GM08714 (cell line): ENCODE data around the gene FNDC3A.

Experiments used
- H3K4me3 ChIP-seq: fragments of 200-500 bp; sonication (Bioruptor generic); 2 replicates; pipeline ENCODE4 v1.5.1; 2014; ENCODE audit warnings: mild to moderate bottlenecking, low read length, inconsistent platforms
- ZNF274 ChIP-seq: IDR thresholded peaks from 2 replicates; pipeline ENCODE4 v1.6.1; 2012; ENCODE audit warnings: mild to moderate bottlenecking, low read depth, low read length

The FNDC3A gene

DNA sequence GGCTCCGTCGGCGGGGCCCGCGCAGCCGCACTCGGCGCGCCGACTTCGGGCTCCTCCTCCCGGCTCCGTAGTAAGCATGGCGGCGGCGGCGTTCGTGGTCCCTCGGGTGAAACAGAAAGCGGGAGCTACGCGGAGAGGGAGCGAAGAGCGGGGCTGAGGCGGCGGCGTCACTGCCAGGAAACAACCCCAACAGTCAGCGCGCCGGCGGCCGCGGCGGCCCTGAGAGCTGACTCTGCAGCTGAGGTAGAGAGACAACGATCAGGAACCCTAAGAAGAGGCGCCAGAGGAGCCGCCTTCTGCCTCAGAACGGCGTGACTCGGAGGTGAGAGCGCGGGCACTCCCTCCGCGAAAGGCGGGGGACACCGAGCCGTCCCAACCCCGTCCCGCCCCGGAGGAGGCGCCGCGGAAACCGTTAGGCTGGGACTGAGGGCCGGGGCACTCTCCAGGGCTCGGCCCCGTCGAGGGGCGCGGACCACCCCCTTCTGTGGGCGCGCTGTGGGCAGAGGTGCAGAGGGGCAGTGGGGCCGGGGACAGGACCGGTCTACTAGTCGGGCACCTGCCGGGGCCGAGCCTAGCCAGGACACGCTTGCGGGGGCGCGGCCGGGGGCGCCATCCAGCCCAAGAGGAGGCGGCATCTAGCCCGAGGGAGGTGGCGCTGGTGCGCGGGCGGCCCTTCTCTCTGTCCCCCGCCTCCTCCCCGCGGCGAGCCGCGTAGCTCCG, at the start of gene FNDC3A:
Gene FNDC3A, plus strand, starts transcription at position 57 of the 720 bp plus-strand sequence. CDS start 30,279 bp downstream, outside the sequence.
- H3K4me3 ChIP-seq: peak within 1 kb of the TSS; percentile 93
- no peak for TF ChIP-seq ZNF274

GRCh38 chr13:48928757-48929430, 46.8 kb upstream of the FNDC3A start:
- TF ChIP-seq ZNF274: no peak
- no peak overlapping the region for H3K4me3 ChIP-seq

DNA sequence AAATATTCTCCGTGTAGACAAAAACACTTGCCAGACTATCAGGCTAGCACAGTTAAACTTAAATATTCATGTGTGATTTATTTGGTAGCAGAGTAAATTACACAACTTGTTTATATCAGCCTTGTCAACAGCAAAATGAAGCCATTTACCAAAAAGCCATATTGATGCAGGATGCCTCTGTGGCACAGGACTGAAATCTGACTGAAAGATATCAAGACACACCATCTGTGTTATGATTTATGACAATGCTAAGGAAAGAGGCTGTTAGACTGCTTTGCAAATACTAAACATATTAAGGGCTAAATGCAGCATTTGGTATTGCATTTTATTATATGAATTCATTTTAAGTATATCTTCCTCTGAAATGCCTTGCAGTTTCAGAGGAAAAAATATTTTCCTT, 44.8 kb upstream of the FNDC3A start:
- H3K4me3 ChIP-seq: no peak overlapping the region
- TF ChIP-seq ZNF274: no peak

- TF ChIP-seq ZNF274: no peak
- no peak overlapping the region for H3K4me3 ChIP-seq
Observed at GRCh38 chr13:48938308-48938943, 37.3 kb upstream of the FNDC3A start.

DNA sequence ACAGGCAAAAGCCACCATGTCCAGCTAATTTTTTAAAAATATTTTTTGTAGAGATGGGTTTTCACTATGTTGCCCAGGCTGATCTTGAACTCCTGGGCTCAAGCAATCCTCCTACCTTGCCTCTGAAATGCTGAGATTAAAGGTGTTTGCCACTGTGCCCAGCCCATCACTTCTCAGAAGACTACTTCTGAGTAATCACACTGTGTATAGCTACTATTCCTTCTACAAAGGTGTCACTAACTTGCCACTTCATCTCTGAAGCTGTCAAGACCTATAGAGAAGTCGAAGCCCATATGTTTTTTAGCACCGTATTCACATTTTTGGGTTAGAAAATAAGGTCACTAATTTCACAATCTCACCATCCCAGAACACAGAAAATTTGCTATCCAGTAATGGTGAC, 36.0 kb upstream of the FNDC3A start:
- no peak overlapping the region for H3K4me3 ChIP-seq
- TF ChIP-seq ZNF274: no peak

GRCh38 chr13:48942131-48942530, 33.6 kb upstream of the FNDC3A start:
- TF ChIP-seq ZNF274: no peak
- H3K4me3 ChIP-seq: no peak overlapping the region

DNA sequence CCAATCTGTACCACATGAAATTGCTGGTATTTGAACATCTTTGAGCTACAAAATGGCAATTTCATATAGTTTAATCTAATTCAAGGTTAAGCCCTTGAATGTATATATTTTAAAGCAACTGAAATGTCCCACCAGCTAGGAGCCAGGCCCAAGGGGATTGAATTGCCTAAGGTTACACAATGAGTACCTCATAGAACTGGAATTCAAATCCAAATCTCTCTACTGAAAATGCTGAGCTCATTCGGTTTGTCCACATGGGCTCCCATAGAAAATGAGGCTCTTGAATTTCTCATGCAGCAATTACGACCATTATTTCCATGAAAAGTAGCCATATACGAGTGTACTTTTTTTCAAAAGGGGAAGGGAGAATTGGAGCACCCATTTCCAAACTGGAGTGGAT, 31.5 kb upstream of the FNDC3A start:
- no peak overlapping the region for H3K4me3 ChIP-seq
- no peak for TF ChIP-seq ZNF274

- no peak overlapping the region for H3K4me3 ChIP-seq
- TF ChIP-seq ZNF274: no peak
Observed at GRCh38 chr13:48945626-48946025, 30.1 kb upstream of the FNDC3A start.

DNA sequence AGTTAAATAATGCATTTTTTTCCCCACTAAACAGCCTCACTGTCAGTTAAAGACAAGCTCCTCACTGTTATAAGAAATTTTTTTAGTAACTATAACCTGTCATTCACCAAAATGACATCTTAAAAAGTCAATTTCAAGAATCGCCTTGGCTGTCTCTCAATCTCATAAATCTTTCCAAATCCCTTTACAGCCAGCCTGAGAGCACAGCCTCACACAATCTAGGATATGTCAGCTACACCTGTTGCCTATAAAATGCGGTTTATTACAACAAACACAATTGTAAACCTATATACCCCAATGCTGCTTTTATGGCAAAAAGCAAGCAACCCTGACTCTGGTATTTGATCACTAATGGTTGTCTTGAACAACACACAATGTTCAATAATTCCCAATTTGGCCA, 29.5 kb upstream of the FNDC3A start:
- no peak for TF ChIP-seq ZNF274
- no peak overlapping the region for H3K4me3 ChIP-seq

GRCh38 chr13:48949566-48950500, 25.9 kb upstream of the FNDC3A start:
- no peak for TF ChIP-seq ZNF274
- no peak overlapping the region for H3K4me3 ChIP-seq

DNA sequence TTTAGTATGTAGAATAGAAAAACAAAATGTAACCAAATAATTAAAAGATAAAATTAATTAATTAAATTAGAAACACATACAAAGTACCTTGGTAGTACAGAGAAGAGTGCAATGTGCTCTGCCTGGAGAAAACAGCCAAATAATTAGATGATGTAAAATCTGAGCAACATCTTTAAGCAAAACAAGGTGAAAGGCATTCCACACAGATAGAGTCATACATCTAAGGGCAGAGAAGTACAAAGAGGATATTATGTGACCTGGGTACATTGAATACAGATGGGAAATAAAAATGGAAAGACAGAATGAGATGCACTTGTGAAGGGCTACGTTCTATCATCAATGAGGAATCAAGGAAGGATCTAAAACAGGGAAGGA, 25.2 kb upstream of the FNDC3A start:
- TF ChIP-seq ZNF274: no peak
- no peak overlapping the region for H3K4me3 ChIP-seq

DNA sequence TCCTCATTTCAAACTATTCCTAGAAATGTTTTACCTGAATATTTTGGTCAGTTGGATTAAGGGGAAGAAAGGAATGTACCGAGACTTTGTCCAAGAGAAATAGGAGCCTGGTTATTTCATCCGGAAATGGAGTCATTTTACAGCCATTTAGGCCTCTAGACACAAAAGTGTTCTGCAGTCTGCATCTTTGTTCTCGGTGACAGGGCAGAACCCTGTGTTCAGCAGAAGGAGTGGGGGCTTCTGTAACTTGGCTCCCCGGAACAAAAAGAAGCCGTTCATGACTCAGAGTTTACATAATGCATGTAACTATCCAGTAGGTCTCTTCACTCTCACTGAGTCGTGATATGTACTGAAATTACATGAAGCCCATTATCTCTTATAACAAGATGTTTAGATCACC, 21.6 kb upstream of the FNDC3A start:
- TF ChIP-seq ZNF274: no peak
- no peak overlapping the region for H3K4me3 ChIP-seq

GRCh38 chr13:48955536-48955935, 20.2 kb upstream of the FNDC3A start:
- no peak overlapping the region for H3K4me3 ChIP-seq
- no peak for TF ChIP-seq ZNF274

GRCh38 chr13:48961379-48961778, 14.3 kb upstream of the FNDC3A start:
- no peak for TF ChIP-seq ZNF274
- H3K4me3 ChIP-seq: no peak overlapping the region

- H3K4me3 ChIP-seq: no peak overlapping the region
- no peak for TF ChIP-seq ZNF274
Observed at GRCh38 chr13:48962281-48962680, 13.4 kb upstream of the FNDC3A start.
